ENCODE measurements around the gene YWHAQ.

Gene YWHAQ

GRCh38 chr2:9547262-9547991, 83.4 kb downstream of the YWHAQ start:
- DNase-seq = no peak

GRCh38 chr2:9545502-9545901, 85.3 kb downstream of the YWHAQ start:
- no peak for DNase-seq

GRCh38 chr2:9543557-9543956, 87.2 kb downstream of the YWHAQ start:
- DNase-seq = no peak

GRCh38 chr2:9539531-9539930, 91.3 kb downstream of the YWHAQ start:
- no peak for DNase-seq

DNA sequence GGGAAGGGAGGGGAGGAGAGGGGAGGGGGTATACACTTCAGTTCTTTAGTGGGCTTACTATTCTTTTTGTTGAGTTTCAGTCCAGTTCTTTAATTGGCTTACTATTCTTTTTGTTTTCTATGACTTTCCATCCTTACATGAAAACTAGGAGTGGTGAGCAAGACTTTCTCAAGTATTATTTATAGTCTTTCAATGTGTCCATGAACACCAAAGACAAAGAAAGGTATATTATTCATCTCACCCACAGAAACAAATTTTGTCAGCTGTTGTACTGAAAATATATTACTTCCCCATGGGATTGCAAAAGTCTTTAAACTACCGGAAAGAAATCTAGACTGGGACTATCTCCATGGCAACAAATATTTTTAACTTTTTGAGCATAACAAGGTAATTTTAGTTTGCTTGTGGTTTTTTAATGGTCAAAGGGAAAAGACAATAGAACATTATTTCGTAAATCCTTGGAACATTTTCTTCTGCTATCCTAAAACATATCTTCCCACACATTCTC, 92.7 kb downstream of the YWHAQ start:
- DNase-seq = no peak

- no peak for DNase-seq
These were observed 94.3 kb downstream of the YWHAQ start for GRCh38 chr2:9536504-9536903.

DNA sequence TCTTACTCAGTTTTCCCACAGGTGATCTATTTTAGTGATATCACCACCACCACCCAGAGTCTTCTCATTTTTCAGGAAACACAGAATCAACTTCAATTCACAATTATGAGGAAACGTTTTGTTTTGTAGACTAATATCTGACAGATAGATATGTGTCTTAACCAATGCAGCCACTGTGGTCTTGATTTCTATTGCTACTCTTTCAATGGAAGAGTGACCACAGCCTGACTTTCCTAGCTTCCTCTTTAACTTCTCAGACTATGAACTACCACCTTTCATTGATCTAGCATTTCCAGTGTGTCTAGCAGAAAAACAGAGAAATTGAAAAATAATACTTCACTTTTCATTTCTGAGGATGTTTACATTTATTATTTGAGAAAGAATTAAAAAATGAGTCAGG, 95.6 kb downstream of the YWHAQ start:
- no peak for DNase-seq
